ENCODE measurements around the gene ADAMTS15.

The ADAMTS15 gene

GRCh38 chr11:130487924-130488815 lies 39.7 kb downstream of the ADAMTS15 start:
- Histone ChIP-seq H3K4me3 (ENCODE audit: insufficient read depth, low read depth, low read length, poor library complexity, severe bottlenecking) (no peak overlapping the region), H3K9me3 (ENCODE audit: control insufficient read depth, low read length) (no peaks in the 10 kb centered on the region), H3K36me3 (ENCODE audit: control insufficient read depth, insufficient read depth, low read length) (no peaks in the 10 kb centered on the region), H3K27ac (ENCODE audit: insufficient read depth, low read length, poor library complexity, severe bottlenecking) (no peak overlapping the region), H3K4me1 (ENCODE audit: control insufficient read depth, insufficient read depth, low read length, poor library complexity, severe bottlenecking) (no peaks in the 10 kb centered on the region), H3K27me3 (replicated peaks; ENCODE audit: control insufficient read depth, insufficient read depth, low read length, poor library complexity, severe bottlenecking) (no peaks in the 10 kb centered on the region)
- DNase-seq: no peak

GRCh38 chr11:130488848-130489584 lies 40.6 kb downstream of the ADAMTS15 start:
- no peaks in the 10 kb centered on the region for H3K4me1 ChIP-seq (ENCODE audit: control insufficient read depth, insufficient read depth, low read length, poor library complexity, severe bottlenecking)
- H3K27ac ChIP-seq (ENCODE audit: insufficient read depth, low read length, poor library complexity, severe bottlenecking): no peak overlapping the region
- H3K9me3 ChIP-seq (ENCODE audit: control insufficient read depth, low read length): no peaks in the 10 kb centered on the region
- no peaks in the 10 kb centered on the region for H3K36me3 ChIP-seq (ENCODE audit: control insufficient read depth, insufficient read depth, low read length)
- DNase-seq: no peak
- no peak overlapping the region for H3K4me3 ChIP-seq (ENCODE audit: insufficient read depth, low read depth, low read length, poor library complexity, severe bottlenecking)
- H3K27me3 ChIP-seq (replicated peaks; ENCODE audit: control insufficient read depth, insufficient read depth, low read length, poor library complexity, severe bottlenecking): no peaks in the 10 kb centered on the region

GRCh38 chr11:130489716-130490115 lies 41.3 kb downstream of the ADAMTS15 start:
- Histone ChIP-seq H3K9me3 (ENCODE audit: control insufficient read depth, low read length) (no peaks in the 10 kb centered on the region), H3K4me3 (ENCODE audit: insufficient read depth, low read depth, low read length, poor library complexity, severe bottlenecking) (no peak overlapping the region), H3K36me3 (ENCODE audit: control insufficient read depth, insufficient read depth, low read length) (no peaks in the 10 kb centered on the region), H3K4me1 (ENCODE audit: control insufficient read depth, insufficient read depth, low read length, poor library complexity, severe bottlenecking) (no peaks in the 10 kb centered on the region), H3K27ac (ENCODE audit: insufficient read depth, low read length, poor library complexity, severe bottlenecking) (no peak overlapping the region), H3K27me3 (replicated peaks; ENCODE audit: control insufficient read depth, insufficient read depth, low read length, poor library complexity, severe bottlenecking) (no peaks in the 10 kb centered on the region)
- no peak for DNase-seq

- Histone ChIP-seq H3K4me3 (ENCODE audit: insufficient read depth, low read depth, low read length, poor library complexity, severe bottlenecking) (no peak overlapping the region), H3K36me3 (ENCODE audit: control insufficient read depth, insufficient read depth, low read length) (no peaks in the 10 kb centered on the region), H3K9me3 (ENCODE audit: control insufficient read depth, low read length) (no peaks in the 10 kb centered on the region)
Observed at GRCh38 chr11:130490682-130491449, 42.4 kb downstream of the ADAMTS15 start.

GRCh38 chr11:130498181-130498580 lies 49.7 kb downstream of the ADAMTS15 start:
- H3K4me1 ChIP-seq (ENCODE audit: control insufficient read depth, insufficient read depth, low read length, poor library complexity, severe bottlenecking): no peaks in the 10 kb centered on the region
- no peak overlapping the region for H3K27ac ChIP-seq (ENCODE audit: insufficient read depth, low read length, poor library complexity, severe bottlenecking)
- H3K36me3 ChIP-seq (ENCODE audit: control insufficient read depth, insufficient read depth, low read length): no peaks in the 10 kb centered on the region
- H3K4me3 ChIP-seq (ENCODE audit: insufficient read depth, low read depth, low read length, poor library complexity, severe bottlenecking): no peak overlapping the region
- no peak for DNase-seq
- H3K9me3 ChIP-seq (ENCODE audit: control insufficient read depth, low read length): no peaks in the 10 kb centered on the region
- H3K27me3 ChIP-seq (replicated peaks; ENCODE audit: control insufficient read depth, insufficient read depth, low read length, poor library complexity, severe bottlenecking): no peaks in the 10 kb centered on the region

More at GRCh38 chr11:130490682-130491449, 42.4 kb downstream of the ADAMTS15 start:
- H3K27ac ChIP-seq (ENCODE audit: insufficient read depth, low read length, poor library complexity, severe bottlenecking): no peak overlapping the region
- DNase-seq: no peak
- no peaks in the 10 kb centered on the region for H3K27me3 ChIP-seq (replicated peaks; ENCODE audit: control insufficient read depth, insufficient read depth, low read length, poor library complexity, severe bottlenecking)
- no peaks in the 10 kb centered on the region for H3K4me1 ChIP-seq (ENCODE audit: control insufficient read depth, insufficient read depth, low read length, poor library complexity, severe bottlenecking)

GRCh38 chr11:130499828-130500227 lies 51.4 kb downstream of the ADAMTS15 start:
- no peaks in the 10 kb centered on the region for H3K36me3 ChIP-seq (ENCODE audit: control insufficient read depth, insufficient read depth, low read length)
- H3K4me3 ChIP-seq (ENCODE audit: insufficient read depth, low read depth, low read length, poor library complexity, severe bottlenecking): no peak overlapping the region
- H3K4me1 ChIP-seq (ENCODE audit: control insufficient read depth, insufficient read depth, low read length, poor library complexity, severe bottlenecking): no peaks in the 10 kb centered on the region
- no peak overlapping the region for H3K27ac ChIP-seq (ENCODE audit: insufficient read depth, low read length, poor library complexity, severe bottlenecking)
- no peaks in the 10 kb centered on the region for H3K9me3 ChIP-seq (ENCODE audit: control insufficient read depth, low read length)
- H3K27me3 ChIP-seq (replicated peaks; ENCODE audit: control insufficient read depth, insufficient read depth, low read length, poor library complexity, severe bottlenecking): no peaks in the 10 kb centered on the region
- DNase-seq: no peak

GRCh38 chr11:130504317-130504716 lies 55.9 kb downstream of the ADAMTS15 start:
- no peak for DNase-seq
- no peaks in the 10 kb centered on the region for H3K4me1 ChIP-seq (ENCODE audit: control insufficient read depth, insufficient read depth, low read length, poor library complexity, severe bottlenecking)
- no peaks in the 10 kb centered on the region for H3K36me3 ChIP-seq (ENCODE audit: control insufficient read depth, insufficient read depth, low read length)
- H3K27me3 ChIP-seq (replicated peaks; ENCODE audit: control insufficient read depth, insufficient read depth, low read length, poor library complexity, severe bottlenecking): no peaks in the 10 kb centered on the region
- H3K9me3 ChIP-seq (ENCODE audit: control insufficient read depth, low read length): no peaks in the 10 kb centered on the region
- no peak overlapping the region for H3K27ac ChIP-seq (ENCODE audit: insufficient read depth, low read length, poor library complexity, severe bottlenecking)
- H3K4me3 ChIP-seq (ENCODE audit: insufficient read depth, low read depth, low read length, poor library complexity, severe bottlenecking): no peak overlapping the region

- Histone ChIP-seq H3K36me3 (ENCODE audit: control insufficient read depth, insufficient read depth, low read length) (no peaks in the 10 kb centered on the region), H3K27me3 (replicated peaks; ENCODE audit: control insufficient read depth, insufficient read depth, low read length, poor library complexity, severe bottlenecking) (no peaks in the 10 kb centered on the region), H3K9me3 (ENCODE audit: control insufficient read depth, low read length) (no peaks in the 10 kb centered on the region), H3K4me3 (ENCODE audit: insufficient read depth, low read depth, low read length, poor library complexity, severe bottlenecking) (no peak overlapping the region), H3K27ac (ENCODE audit: insufficient read depth, low read length, poor library complexity, severe bottlenecking) (no peak overlapping the region), H3K4me1 (ENCODE audit: control insufficient read depth, insufficient read depth, low read length, poor library complexity, severe bottlenecking) (no peaks in the 10 kb centered on the region)
- no peak for DNase-seq
Observed at GRCh38 chr11:130508913-130509312, 60.5 kb downstream of the ADAMTS15 start.

GRCh38 chr11:130509942-130510341 lies 61.5 kb downstream of the ADAMTS15 start:
- H3K4me3 ChIP-seq (ENCODE audit: insufficient read depth, low read depth, low read length, poor library complexity, severe bottlenecking): no peak overlapping the region
- no peaks in the 10 kb centered on the region for H3K27me3 ChIP-seq (replicated peaks; ENCODE audit: control insufficient read depth, insufficient read depth, low read length, poor library complexity, severe bottlenecking)
- H3K36me3 ChIP-seq (ENCODE audit: control insufficient read depth, insufficient read depth, low read length): no peaks in the 10 kb centered on the region
- no peak overlapping the region for H3K27ac ChIP-seq (ENCODE audit: insufficient read depth, low read length, poor library complexity, severe bottlenecking)
- DNase-seq: no peak
- H3K4me1 ChIP-seq (ENCODE audit: control insufficient read depth, insufficient read depth, low read length, poor library complexity, severe bottlenecking): no peaks in the 10 kb centered on the region
- no peaks in the 10 kb centered on the region for H3K9me3 ChIP-seq (ENCODE audit: control insufficient read depth, low read length)
